Stimulated activated CD4-positive, alpha-beta T cell treated with anti-CD3 and anti-CD28 coated beads, TNF-alpha, amount 100 ng/mL, for 24 hours (primary cell): ENCODE results near the gene RPRML.
"Not testable (repeated sequence)": the region's sequence is repeated elsewhere in the genome, so short reads cannot be mapped to it uniquely, and the experiment has no call there.

Experiments used
- DNase-seq, 3 experiments: peaks; one replicate each; pipeline ENCODE4 v3.0.0-alpha.2; 2020; ENCODE audit warnings: low read depth in 3 of 3

The RPRML gene

GRCh38 chr17:46976626-46977270 lies 2.3 kb downstream of the RPRML start:
- DNase-seq = no peak

DNA sequence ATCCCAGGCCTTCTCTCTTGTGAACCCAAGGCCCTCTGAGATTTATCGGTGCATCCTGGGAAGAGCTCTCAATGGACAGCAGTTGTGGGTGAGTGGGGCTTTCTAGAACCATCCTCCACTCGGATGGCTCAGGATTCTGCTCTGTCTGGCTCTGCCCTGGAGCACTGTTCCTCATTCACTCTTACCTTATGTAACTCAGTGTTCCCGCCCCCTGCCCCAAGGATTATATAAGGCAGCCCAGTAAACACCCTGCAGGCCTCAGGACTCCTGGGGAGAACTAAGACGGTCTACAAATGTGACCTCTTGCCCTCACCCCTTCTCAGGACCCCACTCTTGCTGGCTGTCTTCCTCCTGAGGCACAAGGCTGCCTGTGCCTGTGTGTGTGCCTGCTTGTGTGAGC lies 3.8 kb downstream of the RPRML start:
- no peak for DNase-seq

DNA sequence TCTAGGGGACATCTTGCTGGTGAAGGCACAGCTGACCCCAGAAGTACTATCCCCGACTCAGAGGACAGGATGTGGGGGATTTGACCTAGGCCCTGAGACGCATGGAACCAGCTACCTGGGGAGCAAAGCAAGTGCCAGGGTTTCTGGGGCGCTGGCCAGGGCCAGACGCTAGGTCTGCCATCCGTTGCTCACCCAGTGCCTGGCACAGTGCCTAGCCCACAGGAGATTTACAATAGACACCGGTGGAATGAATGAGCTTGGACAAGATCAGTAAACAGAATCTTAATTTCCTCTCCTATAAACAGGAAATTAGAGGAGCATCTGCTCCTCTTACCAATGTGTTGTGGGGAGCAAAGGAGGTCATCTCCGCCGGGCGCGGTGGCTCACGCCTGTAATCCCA lies 5.0 kb downstream of the RPRML start:
- DNase-seq = no peak

DNA sequence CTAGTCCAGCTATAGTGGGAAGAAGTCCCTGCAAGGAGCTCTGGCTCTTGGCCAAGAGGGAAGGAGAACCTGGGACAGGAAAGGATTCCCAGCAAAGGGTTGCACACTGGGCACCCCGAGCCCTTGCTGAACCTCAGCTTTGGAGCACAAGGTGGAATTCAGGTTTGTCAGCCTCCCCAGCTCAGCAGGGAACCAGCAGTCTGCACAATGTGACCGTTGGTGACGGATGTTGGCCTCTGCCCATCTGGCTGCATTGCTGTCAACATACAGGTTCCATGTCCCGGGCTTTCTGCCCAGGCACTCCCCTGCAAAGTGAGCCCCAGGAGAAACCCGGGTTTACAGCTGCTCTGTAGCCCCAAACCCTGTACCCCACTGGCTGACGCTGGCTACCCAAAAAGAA lies 6.7 kb downstream of the RPRML start:
- no peak for DNase-seq

DNA sequence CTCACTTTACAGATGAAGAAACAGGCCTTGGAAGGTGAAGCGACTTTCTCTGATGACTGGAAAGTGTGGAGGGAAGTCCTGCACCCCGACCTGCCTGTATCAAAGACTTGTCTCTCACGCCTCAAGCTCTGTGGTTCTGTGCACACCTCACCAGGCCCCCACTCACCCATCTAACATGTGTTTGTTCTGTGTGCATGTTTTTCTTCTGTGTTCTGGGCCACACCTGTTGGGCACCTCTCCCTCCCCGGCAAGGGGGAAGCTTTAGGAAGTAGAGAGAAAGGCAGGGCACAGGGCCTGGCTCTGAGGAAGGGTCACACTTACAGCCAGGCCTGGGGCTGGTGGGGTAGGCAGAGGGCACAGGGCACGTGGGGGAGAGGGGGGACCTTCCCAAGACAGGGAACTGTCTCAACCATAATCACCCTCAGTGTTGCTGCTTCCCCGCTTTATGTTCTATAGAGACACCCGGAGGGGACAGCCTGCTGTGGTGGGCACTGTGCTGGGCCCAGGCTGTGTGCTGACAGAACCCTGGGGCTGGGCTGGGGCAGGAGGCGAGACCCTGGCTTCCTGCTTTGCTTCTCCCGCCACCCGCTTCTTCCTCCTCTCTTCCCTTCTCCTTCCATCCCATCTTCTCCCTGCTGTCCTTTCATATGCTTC lies 7.3 kb downstream of the RPRML start:
- no peak for DNase-seq

GRCh38 chr17:46968896-46969295 lies 10.2 kb downstream of the RPRML start:
- DNase-seq = no peak

GRCh38 chr17:46968224-46968834 lies 10.7 kb downstream of the RPRML start:
- no peak for DNase-seq

DNA sequence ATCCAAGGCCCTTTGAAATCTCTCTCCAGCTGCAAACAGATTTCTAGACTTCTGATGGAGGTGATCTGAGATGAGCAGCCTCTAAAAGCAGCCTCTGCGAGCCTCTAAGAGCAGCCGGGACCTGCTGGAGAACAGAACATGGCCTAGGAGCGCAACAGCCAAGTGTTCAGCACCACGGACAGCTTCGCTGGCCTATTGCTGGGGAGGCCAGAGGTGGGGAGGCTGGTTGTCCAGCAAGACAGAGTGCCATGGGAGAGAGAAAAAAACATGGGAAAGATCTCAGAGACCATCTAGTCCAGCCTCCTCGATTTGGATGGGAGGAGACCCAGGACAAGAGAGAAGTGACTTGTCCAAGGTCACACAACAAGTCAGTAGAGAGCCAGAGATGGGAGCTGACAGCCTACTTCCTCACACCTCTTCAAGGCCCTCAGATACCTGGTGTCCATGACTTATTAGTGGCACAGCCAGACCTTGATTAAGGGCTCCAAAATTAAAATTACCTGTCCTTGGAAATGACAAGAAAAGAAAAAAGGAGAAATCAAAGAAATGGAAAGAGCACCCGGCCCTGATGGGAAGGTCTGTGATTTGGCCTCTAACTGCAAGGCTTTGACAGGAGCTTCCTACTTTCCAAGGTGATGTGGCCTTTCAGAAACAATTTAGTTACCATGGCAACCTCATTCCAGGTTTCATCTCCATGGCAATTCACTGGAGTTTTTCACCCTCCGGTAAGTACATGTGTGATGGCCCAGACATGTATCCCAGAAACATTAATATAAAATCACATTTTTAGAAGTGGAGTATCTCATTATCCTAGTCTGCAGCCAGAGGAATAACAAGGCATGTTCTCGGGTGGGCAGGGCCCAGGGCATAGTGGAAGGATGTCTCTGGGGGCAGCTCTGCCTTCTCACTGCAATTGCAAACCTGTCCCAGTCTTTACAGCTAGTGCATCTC lies 14.5 kb downstream of the RPRML start:
- no peak for DNase-seq

- no peak for DNase-seq
Observed at GRCh38 chr17:46963571-46963970, 15.5 kb downstream of the RPRML start.

GRCh38 chr17:46962374-46962790 lies 16.7 kb downstream of the RPRML start:
- no peak for DNase-seq

DNA sequence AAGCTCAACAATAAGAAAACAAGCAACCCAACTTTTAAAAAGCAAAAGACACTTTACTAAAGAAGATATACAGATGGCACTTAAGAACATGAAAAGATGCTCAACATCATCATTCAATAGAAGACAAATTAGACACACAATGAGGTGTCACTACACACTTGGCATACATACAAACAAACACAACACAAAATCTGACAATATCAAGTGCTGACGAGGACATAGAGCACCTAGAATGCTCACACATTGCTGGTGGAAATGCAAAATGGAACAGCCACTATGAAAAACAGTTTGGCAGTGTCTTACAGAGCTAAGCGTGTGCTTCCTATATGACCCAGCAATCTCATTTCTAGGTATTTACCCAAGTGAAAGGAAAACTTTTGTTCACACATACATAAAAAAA lies 18.9 kb downstream of the RPRML start:
- DNase-seq = no peak

DNA sequence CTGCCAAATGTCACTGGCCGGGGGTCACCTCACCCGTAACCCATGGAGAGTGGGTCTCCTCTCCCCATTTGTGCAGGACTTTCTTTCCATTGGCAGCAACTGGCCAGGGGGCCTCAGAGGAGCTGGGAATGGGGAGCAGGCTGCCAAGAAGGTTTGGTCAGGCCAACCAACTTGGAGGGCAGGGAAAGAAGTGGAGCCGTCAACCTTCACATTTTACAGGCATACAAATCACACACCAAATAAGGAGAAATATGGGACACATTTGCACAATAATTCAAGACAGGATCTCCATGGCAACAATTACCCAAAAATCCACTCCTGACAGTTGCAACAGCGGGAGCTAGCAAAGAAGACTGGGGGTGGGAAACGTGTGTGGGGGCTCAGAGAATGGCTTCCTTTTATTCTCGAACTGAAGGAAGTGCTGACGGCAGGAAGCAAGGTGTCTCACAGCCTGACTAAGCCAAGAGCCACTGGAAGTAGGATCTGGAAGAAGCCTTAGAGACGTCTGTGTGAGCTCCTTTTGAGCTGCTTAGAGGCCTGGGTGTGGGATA lies 20.9 kb downstream of the RPRML start:
- no peak for DNase-seq

DNA sequence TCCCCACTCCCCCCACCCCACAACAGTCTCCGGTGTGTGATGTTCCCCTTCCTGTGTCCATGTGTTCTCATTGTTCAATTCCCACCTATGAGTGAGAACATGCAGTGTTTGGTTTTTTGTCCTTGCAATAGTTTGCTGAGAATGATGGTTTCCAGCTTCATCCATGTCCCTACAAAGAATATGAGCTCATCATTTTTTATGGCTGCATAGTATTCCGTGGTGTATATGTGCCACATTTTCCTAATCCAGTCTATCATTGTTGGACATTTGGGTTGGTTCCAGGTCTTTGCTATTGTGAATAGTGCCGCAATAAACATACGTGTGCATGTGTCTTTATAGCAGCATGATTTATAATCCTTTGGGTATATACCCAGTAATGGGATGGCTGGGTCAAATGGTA lies 25.9 kb downstream of the RPRML start:
- DNase-seq = not testable (repeated sequence)

GRCh38 chr17:46952115-46952514 lies 26.9 kb downstream of the RPRML start:
- DNase-seq = no peak

DNA sequence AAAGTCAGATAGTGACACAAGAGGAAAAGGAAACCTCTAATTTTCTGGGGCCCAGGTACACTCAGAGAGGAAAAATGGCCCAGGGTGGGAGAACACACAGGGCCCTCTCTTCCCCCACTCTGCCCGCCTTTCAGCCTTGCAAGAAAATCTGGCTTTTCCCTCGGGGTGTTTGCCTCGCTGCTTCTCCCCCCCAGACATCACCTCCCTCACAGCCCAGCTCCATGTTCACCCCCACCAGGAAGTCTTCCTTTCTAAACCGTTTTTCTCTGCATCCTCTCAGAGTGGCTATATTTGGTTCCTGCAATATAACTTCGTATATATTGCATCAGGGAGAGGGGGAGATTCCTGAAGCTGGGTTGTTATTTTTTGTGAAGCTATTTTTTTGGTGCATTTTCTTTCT lies 27.3 kb downstream of the RPRML start:
- DNase-seq = no peak

GRCh38 chr17:46950997-46951621 lies 27.9 kb downstream of the RPRML start:
- no peak for DNase-seq

GRCh38 chr17:46950342-46950996 lies 28.6 kb downstream of the RPRML start:
- DNase-seq = no peak

- DNase-seq = no peak
Observed at GRCh38 chr17:46949291-46950174, 29.5 kb downstream of the RPRML start.

DNA sequence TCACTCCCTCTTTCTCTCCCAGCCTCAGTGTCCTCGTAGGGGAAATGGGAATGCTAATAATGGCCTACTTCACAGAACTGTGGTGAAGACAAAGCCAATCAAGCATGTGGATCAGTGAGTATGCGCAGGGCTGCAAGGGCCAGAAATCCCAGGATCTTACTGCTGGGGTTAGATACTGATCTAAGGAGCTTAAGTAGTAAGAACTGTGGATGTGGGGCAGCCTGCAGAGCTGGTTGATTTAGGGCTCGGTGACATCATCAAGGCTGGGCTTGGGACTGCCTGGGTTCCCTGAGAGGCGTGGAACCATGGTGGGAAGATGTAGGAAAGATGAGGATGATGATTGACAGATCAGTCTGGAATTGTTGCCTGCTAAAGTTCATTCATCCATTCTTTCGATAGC lies 30.5 kb downstream of the RPRML start:
- no peak for DNase-seq

DNA sequence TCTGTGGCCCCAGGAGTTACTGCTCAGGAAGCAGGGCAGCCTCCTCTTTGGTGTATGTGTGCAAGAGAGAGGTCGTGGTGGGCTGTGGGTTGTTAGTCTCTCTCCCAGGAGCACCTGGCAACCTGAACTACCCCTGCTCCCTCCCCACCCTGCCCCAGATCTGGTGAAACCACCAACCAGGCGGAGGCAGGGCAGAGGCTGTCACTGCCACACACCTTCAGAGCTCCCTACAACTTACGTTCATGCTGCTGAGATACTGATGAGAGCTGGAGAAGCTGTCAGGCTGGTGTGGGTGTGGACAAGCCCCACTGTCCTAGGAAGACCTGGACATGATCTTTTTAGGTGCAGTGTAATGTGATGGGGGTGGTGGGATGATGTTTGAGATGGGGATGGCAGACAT lies 31.8 kb downstream of the RPRML start:
- DNase-seq = no peak
